ENCODE data around the gene GNA14.
A peak's percentile ranks its signal among the peaks of the same experiment; 100 is the strongest.
"Not testable (repeated sequence)": the region's sequence is repeated elsewhere in the genome, so short reads cannot be mapped to it uniquely, and the experiment has no call there.

GNA14 gene

GRCh38 chr9:77643871-77644270 is 4.3 kb downstream of the GNA14 start:
- DNase-seq (ENCODE audit: low read depth), result no peak

- no peak for DNase-seq (ENCODE audit: low read depth)
These were observed 7.2 kb downstream of the GNA14 start for GRCh38 chr9:77640741-77641580.

GRCh38 chr9:77632652-77633051 is 15.5 kb downstream of the GNA14 start:
- no peak for DNase-seq (ENCODE audit: low read depth)

- DNase-seq (ENCODE audit: low read depth), result not testable (repeated sequence)
These were observed 19.3 kb downstream of the GNA14 start for GRCh38 chr9:77628864-77629263.

GRCh38 chr9:77616191-77616590 is 31.9 kb downstream of the GNA14 start:
- no peak for DNase-seq (ENCODE audit: low read depth)

- DNase-seq (ENCODE audit: low read depth), result no peak
These were observed 33.5 kb downstream of the GNA14 start for GRCh38 chr9:77614645-77615044.

GRCh38 chr9:77606526-77606925 is 41.6 kb downstream of the GNA14 start:
- DNase-seq (ENCODE audit: low read depth), result no peak

GRCh38 chr9:77605449-77606220 is 42.5 kb downstream of the GNA14 start:
- DNase-seq (ENCODE audit: low read depth), result no peak

GRCh38 chr9:77604316-77604715 is 43.8 kb downstream of the GNA14 start:
- DNase-seq (ENCODE audit: low read depth), result no peak

GRCh38 chr9:77602852-77603251 is 45.3 kb downstream of the GNA14 start:
- DNase-seq (ENCODE audit: low read depth), result no peak

- no peak for DNase-seq (ENCODE audit: low read depth)
These were observed 46.5 kb downstream of the GNA14 start for GRCh38 chr9:77601476-77602099.

GRCh38 chr9:77600810-77601209 is 47.3 kb downstream of the GNA14 start:
- DNase-seq (ENCODE audit: low read depth), result no peak

GRCh38 chr9:77599492-77599891 is 48.6 kb downstream of the GNA14 start:
- DNase-seq (ENCODE audit: low read depth), result no peak

GRCh38 chr9:77598991-77599390 is 49.1 kb downstream of the GNA14 start:
- DNase-seq (ENCODE audit: low read depth), result no peak

- peak; percentile 70 for DNase-seq (ENCODE audit: low read depth)
These were observed 49.6 kb downstream of the GNA14 start for GRCh38 chr9:77598524-77598923.

GRCh38 chr9:77597057-77597456 is 51.1 kb downstream of the GNA14 start:
- DNase-seq (ENCODE audit: low read depth), result peak; percentile 65

GRCh38 chr9:77595426-77596095 is 52.6 kb downstream of the GNA14 start:
- peak; percentile 26 for DNase-seq (ENCODE audit: low read depth)

- no peak for DNase-seq (ENCODE audit: low read depth)
These were observed 53.2 kb downstream of the GNA14 start for GRCh38 chr9:77594963-77595362.

GRCh38 chr9:77593528-77593927 is 54.6 kb downstream of the GNA14 start:
- DNase-seq (ENCODE audit: low read depth), result no peak

GRCh38 chr9:77592476-77592875 is 55.6 kb downstream of the GNA14 start:
- DNase-seq (ENCODE audit: low read depth), result no peak

- DNase-seq (ENCODE audit: low read depth), result no peak
These were observed 58.9 kb downstream of the GNA14 start for GRCh38 chr9:77589046-77589795.

All from iris pigment epithelial cell (primary cell).